GM19240 (cell line): ENCODE results near the gene MLLT11.

ENCODE experiments used
- DNase-seq: peaks from one replicate; pipeline ENCODE4 v3.0.0; 2011; ENCODE audit warnings: low spot score; ENCODE audit not compliant: insufficient read length

Gene MLLT11

GRCh38 chr1:151060007-151060656, at the start of gene MLLT11:
Gene MLLT11, plus strand, starts transcription at chr1:151060397. Its CDS starts 6,828 bp downstream, at chr1:151067225.
- DNase-seq = no peak

DNA sequence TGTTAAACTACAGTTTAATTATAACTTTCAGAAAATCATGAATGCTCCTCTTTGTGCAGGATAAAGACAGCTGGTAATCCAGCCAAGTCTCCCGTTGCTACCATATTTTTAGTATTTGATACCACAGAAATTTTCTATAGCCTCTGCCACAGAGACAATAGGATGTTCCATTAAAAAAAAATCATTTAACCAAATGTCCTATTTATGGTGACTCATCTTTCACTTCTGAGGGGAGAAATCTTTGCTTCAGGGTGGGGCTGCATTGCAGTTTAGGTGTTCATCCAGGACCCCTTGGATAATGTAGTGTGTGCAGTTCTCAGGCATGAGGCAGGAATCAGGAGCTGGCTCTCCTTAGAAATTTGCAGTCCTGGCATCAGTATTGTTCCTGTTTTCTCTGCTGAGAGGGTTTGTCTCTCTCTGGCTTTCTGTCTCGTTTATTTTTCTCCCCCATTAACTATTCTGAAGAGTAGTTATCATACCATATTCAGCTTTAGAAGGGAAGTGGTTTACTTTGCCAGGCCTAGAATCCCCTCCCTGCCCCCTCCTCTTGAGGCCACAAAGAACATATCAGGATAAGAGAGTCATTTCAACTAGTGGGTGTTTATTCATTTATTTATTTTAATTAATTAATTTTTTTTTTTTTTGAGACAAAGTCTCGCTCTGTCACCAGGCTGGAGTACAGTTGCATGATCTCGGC, 48.9 kb upstream of the MLLT11 start:
- DNase-seq = no peak

DNA sequence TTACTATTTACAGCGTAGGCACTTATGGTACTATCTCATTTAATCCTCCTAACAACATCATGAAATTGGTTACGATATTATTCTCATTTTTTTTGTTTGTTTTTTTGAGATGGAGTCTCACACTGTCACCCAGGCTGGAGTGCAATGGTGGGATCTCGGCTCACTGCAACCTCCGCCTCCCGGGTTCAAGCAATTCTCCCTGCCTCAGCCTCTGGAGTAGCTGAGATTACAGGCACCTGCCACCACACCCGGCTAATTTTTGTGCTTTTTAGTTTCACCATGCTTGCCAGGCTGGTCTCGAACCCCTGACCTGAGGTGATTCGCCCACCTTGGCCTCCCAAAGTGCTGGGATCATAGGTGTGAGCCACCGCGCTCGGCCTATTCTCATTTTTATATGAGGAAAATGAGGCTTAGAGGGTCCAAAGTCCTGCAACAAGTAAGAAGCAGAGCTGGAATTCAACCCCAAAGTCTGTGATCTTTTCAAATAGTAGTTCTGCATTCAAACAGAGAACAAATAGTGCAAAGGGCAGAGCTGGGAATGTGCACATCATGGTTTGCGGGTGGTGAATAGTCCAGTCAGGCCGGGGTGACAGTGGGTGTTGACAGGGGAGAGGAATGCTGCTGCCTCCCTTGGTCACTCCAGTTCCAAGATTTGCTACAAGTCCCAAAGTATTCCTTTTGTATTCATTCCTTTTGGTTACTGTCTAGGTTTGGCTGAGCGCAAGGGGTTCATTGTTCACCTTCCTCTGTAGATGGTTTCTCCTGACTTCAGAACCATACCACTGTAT, 47.3 kb upstream of the MLLT11 start:
- DNase-seq = no peak

DNA sequence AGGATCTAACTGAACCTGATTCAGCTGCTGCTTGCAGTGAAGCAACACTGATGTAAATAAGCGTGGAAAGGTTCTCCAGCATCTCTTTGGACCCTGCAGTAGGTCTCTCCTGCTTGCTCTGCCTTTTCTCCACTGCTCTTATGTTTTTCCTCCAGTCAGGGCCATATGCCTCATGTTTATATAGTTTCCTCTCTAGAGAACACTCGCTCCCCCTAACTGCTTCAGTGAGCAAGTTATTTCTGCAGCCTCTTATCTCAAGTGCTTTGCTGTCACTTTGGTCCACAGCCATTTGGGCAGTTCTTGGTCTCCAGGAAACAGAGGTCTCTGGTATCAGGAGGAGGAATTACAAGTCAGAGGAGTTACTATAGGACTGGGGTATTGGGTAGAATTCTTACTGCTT, 46.7 kb upstream of the MLLT11 start:
- no peak for DNase-seq

- DNase-seq = peak; percentile 79
These were observed 35.6 kb upstream of the MLLT11 start for GRCh38 chr1:151024540-151025146.

DNA sequence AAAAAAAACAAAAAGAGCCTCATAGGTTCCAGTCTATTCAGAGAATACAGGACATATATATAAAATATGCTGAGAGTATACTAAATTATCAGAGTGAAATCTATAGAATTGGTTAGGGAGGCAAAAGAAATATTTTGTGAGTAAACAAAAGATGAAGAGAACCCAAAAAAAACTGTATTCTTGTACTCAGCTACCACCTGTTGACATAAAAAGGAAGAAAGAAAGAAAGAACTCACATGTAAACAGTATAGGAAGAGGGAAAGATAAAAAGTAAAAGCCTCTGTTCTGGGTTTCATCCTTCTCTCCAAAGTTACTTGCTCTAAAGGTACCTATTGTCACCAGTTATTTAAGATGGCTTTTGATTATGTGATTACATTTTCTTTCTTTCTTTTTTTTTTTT, 33.7 kb upstream of the MLLT11 start:
- no peak for DNase-seq

DNA sequence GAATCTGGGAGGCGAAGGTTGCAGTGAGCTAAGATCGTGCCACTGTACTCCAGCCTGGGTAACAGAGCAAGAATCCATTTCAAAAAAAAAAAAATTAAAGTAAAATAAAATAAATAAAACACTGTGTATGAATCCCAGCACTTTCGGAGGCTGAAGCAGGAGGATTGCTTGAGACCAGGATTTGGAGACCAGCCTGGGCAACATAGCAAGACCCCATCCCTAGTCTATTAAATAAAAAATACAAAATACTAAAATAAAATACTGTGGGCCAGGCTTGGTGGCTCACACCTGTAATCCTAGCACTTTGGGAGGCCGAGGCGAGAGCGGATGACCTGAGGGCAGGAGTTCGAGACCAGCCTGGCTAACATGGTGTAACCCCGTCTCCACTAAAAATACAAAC, 28.0 kb upstream of the MLLT11 start:
- DNase-seq = no peak

GRCh38 chr1:151035167-151035566, 25.0 kb upstream of the MLLT11 start:
- no peak for DNase-seq

DNA sequence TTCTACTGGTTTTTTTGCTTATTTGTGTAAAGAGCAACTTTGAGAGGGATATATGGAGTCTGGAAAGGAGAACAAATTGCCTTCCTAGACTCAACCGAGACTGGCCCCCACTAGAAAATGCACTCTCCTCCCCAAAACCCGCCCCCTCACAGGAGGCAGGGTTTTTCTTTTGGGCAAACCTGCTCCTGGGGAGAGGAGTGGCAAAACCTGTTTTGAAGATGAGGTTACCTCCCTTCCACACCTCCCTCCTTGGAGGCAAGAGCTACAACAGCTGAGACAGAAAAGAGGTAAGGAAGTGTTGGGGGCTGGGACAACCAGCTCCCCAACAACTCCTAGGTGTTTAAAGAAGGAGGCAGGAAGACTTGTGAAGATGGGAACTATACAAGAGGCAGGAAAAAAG, 23.8 kb upstream of the MLLT11 start, which contains the start of gene BNIPL:
Gene BNIPL (plus strand): TSS at position 231 of the 400 bp plus-strand sequence. CDS start 140 bp downstream, at position 371.
- no peak for DNase-seq

DNA sequence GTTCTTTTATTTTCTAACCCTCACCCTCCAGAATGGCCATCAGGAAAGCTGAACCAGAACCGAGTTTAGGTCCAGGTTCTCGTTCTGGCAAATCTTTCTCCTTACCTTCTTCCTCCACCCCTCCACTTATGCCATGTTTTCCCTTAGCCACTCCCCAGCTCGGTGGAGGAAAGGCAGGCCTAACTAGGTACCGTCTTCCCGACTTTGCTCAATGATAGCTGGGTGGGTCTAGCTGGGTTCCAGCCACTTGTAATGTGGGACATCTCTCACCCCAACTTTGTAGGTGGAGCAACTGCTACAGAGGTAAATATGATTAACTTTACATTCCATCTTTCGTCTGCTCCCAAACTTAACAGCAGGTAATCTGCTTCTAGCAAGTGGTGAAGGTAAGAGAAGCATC, 23.2 kb upstream of the MLLT11 start:
- DNase-seq = no peak

DNA sequence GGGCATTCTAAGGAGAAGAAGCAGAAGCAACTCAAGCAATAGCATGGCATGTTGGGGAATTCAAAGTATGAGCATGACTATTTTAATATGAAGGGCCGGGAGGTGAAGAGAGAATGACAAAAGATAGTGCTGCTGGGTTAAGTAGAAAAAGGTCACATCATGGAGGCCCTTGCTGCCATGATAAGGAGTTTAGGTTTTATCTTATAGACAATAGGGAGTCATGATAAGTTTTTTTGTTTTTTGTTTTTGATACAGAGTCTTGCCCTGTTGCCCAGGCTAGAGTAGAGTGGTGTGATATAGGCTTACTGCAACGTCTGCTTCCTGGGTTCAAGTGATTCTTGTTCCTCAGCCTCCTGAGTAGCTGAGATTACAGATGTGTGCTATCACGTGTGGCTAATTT, 20.7 kb upstream of the MLLT11 start:
- no peak for DNase-seq

GRCh38 chr1:151043163-151043562, 17.0 kb upstream of the MLLT11 start:
- no peak for DNase-seq

DNA sequence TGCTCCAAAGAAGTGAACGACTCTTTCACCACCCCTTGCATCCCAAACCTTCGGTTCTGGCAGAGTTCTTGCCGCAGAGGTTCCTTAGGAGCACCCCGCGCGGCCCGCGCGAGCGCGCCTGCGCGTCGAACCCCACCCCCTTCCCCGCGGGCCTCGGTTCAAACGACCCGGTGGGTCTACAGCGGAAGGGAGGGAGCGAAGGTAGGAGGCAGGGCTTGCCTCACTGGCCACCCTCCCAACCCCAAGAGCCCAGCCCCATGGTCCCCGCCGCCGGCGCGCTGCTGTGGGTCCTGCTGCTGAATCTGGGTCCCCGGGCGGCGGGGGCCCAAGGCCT, 12.6 kb upstream of the MLLT11 start, which contains the start of gene C1orf56:
Gene C1orf56 (plus strand): TSS at position 161 of the 334 bp plus-strand sequence. CDS start 97 bp downstream, at position 258.
- DNase-seq = peak; percentile 35

- DNase-seq = peak; percentile 38
These were observed 12.1 kb upstream of the MLLT11 start for GRCh38 chr1:151047925-151048644.

DNA sequence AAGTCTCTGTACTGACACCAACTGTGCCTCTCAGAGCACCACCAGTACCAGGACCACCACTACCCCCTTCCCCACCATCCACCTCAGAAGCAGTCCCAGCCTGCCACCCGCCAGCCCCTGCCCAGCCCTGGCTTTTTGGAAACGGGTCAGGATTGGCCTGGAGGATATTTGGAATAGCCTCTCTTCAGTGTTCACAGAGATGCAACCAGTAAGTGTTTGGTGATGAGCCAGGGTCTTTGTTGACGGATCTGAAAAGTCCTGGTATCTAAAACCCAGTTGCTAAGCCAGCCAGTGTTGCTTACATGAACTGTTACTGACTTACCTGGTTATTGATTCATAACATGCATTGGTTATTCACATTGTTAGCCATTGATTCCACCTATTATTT, 11.6 kb upstream of the MLLT11 start:
- no peak for DNase-seq

DNA sequence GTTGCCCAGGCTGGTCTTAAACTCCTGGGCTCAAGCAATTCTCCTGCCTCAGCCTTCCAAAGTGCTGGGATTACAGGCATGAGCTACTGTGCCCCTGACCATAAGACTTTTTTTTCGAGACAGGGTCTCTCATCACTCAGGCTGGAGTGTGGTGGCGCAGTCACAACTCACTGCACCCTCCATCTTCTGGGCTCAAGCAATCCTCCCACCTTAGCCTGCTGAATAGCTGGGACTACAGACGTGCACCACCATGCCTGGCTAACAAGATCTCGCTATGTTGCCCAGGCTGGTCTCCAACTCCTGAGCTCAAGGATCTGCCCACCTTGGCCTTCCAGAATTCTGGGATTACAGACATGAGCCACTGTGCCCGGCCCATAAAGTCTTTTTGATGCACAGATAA, 10.7 kb upstream of the MLLT11 start:
- DNase-seq = no peak

DNA sequence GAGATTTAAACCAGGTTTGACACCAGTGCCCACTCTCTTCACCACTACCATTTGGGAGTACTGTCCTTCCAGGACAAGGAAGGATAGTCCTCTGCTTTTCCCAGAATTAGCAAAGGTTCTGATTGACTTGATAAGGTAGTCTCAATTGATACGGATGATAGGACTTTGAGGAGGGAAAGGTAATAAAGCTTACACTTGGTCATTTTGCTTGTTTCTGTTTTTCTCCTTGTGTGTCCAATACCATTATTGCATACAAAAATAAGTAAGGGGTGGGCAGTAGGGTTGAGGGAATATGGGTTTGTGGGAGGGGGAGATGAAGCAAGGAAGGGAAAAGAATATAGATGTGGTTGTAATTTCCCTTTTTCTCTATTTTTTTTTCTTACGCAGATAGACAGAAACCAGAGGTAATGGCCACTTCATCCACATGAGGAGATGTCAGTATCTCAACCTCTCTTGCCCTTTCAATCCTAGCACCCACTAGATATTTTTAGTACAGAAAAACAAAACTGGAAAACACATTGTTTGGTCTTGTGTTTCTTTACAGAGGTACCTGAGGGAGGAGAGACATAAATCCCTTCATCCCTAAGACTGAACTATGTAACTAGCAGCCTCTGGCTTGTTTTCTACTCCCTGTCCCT, 10.0 kb upstream of the MLLT11 start:
- DNase-seq = no peak

GRCh38 chr1:151051356-151052009, 8.7 kb upstream of the MLLT11 start:
- no peak for DNase-seq

DNA sequence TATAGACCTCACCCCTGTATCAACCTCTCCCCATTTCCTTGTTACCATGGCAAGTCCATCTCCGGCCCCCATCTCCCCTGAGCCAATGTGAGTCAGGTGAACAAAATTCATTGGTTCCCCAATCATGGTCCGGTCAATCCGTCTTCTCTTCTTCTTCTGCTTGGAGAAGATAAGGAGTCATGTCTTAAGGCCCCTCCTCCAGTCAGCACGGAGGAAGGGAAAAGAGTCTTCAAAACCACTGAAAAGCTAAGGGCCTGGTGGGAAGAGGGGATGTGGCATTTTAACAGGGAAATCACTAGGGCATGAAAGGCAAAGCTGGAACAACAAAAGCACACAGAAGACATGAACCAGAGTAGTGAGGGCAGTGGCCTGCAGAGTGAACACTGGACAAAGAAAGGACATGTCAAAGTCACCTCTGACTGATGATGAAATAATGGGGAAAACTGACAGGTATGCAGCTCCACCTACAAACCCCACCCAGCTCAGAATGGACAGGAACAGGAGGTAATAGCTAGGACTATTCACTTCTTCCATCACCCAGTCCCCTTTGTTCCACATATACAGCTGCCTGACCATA, 5.1 kb upstream of the MLLT11 start:
- no peak for DNase-seq

DNA sequence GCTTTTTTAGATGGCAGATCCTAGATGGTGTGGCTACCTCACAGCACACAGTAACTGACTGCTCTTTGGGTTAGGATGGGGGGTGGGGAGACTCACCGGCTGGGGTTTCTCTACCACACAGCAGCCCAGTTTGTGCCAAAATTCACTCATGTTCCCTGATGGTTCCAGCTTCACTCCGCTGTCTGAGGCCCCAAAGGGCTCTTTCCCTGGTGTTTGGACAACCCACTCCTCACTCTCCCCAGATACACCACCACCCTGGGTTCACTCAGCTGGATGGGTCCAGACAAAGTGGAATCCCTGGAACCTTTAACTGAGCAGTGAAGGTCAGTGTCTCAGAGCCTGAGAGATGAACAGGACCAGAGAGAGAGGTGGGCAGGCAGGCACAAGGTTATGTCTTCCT, 4.6 kb upstream of the MLLT11 start:
- no peak for DNase-seq
